ENCODE results near the gene ISL2.

DNA sequence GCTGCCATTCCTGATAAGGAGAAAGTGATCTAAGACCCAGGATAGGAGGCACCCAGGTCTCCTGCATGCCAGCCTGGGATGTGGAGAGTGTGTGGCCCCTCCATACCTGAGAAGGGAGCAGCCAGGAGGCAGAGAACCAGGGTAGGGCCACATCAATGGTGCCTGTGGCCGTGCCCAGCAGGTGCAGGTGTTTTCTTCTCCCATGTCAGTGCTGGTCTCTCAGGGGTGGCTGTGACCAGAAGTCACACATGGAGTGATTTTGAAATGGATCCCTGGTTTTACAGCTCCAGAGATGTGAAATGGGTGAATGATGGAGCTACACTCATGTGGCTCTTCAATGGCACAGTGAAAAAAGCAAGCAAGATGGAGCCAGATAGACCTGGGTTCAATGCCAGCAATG lies 3.3 kb upstream of the ISL2 start:
- TF ChIP-seq, protein P1, sequence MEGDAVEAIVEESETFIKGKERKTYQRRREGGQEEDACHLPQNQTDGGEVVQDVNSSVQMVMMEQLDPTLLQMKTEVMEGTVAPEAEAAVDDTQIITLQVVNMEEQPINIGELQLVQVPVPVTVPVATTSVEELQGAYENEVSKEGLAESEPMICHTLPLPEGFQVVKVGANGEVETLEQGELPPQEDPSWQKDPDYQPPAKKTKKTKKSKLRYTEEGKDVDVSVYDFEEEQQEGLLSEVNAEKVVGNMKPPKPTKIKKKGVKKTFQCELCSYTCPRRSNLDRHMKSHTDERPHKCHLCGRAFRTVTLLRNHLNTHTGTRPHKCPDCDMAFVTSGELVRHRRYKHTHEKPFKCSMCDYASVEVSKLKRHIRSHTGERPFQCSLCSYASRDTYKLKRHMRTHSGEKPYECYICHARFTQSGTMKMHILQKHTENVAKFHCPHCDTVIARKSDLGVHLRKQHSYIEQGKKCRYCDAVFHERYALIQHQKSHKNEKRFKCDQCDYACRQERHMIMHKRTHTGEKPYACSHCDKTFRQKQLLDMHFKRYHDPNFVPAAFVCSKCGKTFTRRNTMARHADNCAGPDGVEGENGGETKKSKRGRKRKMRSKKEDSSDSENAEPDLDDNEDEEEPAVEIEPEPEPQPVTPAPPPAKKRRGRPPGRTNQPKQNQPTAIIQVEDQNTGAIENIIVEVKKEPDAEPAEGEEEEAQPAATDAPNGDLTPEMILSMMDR (IDR thresholded peaks at IDR 0.05) = no peak
- TF ChIP-seq POLR2AphosphoS5 (IDR thresholded peaks at IDR 0.05; ENCODE audit: low read depth, low read length) (no peak), TCF7L2 (IDR thresholded peaks at IDR 0.05; ENCODE audit: low read depth, low read length) (no peak), SIN3A (IDR thresholded peaks at IDR 0.05; ENCODE audit: borderline replicate concordance, insufficient read depth, low read depth, low read length) (no peak)
- TF ChIP-seq, protein P2, sequence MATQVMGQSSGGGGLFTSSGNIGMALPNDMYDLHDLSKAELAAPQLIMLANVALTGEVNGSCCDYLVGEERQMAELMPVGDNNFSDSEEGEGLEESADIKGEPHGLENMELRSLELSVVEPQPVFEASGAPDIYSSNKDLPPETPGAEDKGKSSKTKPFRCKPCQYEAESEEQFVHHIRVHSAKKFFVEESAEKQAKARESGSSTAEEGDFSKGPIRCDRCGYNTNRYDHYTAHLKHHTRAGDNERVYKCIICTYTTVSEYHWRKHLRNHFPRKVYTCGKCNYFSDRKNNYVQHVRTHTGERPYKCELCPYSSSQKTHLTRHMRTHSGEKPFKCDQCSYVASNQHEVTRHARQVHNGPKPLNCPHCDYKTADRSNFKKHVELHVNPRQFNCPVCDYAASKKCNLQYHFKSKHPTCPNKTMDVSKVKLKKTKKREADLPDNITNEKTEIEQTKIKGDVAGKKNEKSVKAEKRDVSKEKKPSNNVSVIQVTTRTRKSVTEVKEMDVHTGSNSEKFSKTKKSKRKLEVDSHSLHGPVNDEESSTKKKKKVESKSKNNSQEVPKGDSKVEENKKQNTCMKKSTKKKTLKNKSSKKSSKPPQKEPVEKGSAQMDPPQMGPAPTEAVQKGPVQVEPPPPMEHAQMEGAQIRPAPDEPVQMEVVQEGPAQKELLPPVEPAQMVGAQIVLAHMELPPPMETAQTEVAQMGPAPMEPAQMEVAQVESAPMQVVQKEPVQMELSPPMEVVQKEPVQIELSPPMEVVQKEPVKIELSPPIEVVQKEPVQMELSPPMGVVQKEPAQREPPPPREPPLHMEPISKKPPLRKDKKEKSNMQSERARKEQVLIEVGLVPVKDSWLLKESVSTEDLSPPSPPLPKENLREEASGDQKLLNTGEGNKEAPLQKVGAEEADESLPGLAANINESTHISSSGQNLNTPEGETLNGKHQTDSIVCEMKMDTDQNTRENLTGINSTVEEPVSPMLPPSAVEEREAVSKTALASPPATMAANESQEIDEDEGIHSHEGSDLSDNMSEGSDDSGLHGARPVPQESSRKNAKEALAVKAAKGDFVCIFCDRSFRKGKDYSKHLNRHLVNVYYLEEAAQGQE (IDR thresholded peaks at IDR 0.05; ENCODE audit: insufficient read depth in 1 of 2, low read depth in 2 of 2, low read length in 1 of 2) = no peak

Data from Panc1 (cell line).